BE2C (cell line): ENCODE data around the gene RANBP17.

Source experiments
- DNase-seq: peaks from one replicate; pipeline ENCODE4 v3.0.0-alpha.2; 2020
- H3K27me3 ChIP-seq: fragments of 250-450 bp; sonication (Bioruptor Pico); 2 replicates; pipeline ENCODE4 v1.5.1; 2020; ENCODE audit warnings: mild to moderate bottlenecking
- H3K36me3 ChIP-seq: fragments of 250-450 bp; sonication (Bioruptor Pico); 2 replicates; pipeline ENCODE4 v1.5.1; 2020; ENCODE audit warnings: mild to moderate bottlenecking
- H3K4me1 ChIP-seq: fragments of 250-450 bp; sonication (Bioruptor Pico); 2 replicates; pipeline ENCODE4 v1.5.1; 2020
- H3K4me3 ChIP-seq: 2 replicates; pipeline ENCODE4 v1.5.1; 2011; ENCODE audit warnings: low read depth, low read length
- H3K9me3 ChIP-seq: fragments of 250-450 bp; sonication (Bioruptor Pico); 2 replicates; pipeline ENCODE4 v1.5.1; 2020
- CTCF ChIP-seq: IDR thresholded peaks from 2 replicates; pipeline ENCODE4 v1.5.1; 2012; ENCODE audit warnings: mild to moderate bottlenecking, low read depth, low read length

Gene RANBP17

DNA sequence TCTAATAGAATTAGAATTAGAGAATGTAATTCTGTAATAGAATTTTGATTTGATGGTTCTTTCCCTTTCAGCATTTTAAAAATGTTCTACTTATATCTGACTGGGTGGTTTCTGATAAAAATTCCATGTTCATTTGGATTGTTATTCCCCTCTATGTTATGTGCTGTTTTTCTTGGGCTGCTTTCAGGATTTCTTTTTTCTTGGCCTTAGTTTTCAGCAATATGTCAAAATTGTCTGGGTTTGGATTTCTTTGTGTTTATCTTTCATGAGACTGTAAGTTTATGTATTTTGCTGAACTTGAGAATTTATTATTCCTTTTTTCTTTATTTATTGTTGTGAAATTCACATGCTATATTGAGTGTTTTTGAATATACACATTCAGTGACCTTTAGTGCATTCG, 189.1 kb downstream of the RANBP17 start:
- Histone ChIP-seq H3K9me3 (no peaks in the 10 kb centered on the region; the same call in 1 of the 2 replicates), H3K36me3 (peaks cover 3% of the 10 kb centered on the region; the same call in 1 of the 2 replicates), H3K4me3 (no peak overlapping the region), H3K27me3 (no peaks in the 10 kb centered on the region), H3K4me1 (no peaks in the 10 kb centered on the region)
- no peak for DNase-seq
- TF ChIP-seq CTCF: no peak

DNA sequence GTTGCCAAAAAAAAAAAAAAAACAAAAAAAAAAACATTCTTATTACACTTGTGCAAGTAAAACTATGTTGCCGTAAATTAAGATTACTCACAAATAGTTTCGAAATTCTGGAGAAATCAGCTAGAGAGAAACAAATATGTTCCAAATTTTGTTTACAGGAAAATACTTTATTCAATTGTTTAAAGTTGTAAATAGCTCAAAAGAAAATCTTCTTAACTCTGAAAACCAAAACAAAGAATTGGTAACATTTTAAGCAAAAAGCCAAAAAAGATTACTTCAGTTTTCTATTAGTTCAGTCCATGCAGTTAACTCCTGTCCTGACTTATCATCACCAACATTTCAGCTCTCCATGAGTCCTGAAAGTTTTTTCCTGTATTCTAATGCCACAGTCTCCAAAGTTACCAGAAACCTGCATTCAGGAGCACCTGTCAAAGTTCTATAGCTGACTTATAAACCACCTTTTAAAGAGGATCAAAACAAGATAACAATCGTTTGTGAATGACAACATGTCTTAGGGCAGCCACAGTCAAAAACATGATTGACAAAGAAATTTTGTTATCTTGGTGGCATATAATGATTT, 194.1 kb downstream of the RANBP17 start:
- no peak for DNase-seq
- H3K9me3 ChIP-seq: no peaks in the 10 kb centered on the region

DNA sequence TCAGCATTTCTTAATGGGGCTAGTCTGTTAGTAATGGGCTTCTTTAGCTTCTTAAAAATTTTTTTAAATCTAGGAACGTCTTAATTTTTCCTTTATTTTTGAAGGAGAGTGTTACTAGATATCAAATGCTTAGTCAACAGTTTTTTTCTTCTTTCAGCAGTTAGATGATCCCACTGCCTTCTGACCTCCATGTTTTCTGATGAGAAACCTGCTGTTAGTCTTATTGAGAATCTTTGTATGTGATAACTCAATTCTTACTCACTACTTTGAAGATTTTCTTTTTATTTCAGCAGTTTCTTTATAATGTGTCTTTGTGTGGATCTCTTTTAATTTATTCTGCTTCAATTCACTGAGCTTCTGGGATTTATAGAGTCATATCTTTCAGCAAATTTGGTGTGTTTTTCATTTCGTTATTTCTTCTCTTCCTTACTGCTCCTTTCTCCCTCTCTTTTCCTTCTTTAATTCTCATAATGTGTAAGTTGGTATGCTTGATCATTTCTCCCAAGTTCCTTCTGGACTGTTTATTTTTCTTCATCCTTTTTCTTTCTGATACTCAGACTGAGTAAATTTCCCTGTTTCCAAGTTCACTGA, 205.8 kb downstream of the RANBP17 start:
- no peak overlapping the region for H3K4me3 ChIP-seq
- no peaks in the 10 kb centered on the region for H3K9me3 ChIP-seq
- no peaks in the 10 kb centered on the region for H3K4me1 ChIP-seq
- no peaks in the 10 kb centered on the region for H3K27me3 ChIP-seq
- no peak for DNase-seq
- peaks cover 12% of the 10 kb centered on the region for H3K36me3 ChIP-seq
- no peak for TF ChIP-seq CTCF

More for the DNA sequence above, 194.1 kb downstream of the RANBP17 start:
- Histone ChIP-seq H3K4me1 (no peaks in the 10 kb centered on the region), H3K27me3 (no peaks in the 10 kb centered on the region), H3K36me3 (peaks cover 5% of the 10 kb centered on the region; the same call in 1 of the 2 replicates), H3K4me3 (no peak overlapping the region)
- no peak for TF ChIP-seq CTCF

DNA sequence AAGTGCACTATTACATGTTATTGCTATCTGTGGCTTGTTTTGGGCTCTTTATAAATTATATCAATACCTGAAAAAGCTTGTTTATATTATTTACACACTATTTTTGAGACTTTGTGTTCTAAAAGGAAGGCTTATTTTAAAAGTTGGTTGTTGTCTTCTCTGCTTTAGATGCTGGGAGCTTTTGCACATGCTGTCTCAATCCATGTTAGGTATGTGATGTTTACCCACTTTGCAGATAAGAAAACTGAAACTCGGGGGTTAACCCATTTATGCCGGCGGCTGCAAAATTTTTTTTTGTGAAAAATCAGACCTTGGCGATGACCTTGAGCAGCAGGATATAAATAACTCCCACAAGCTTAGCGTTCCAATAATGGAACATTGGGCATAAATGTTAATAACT, 212.9 kb downstream of the RANBP17 start:
- Histone ChIP-seq H3K27me3 (no peaks in the 10 kb centered on the region), H3K36me3 (peaks cover 17% of the 10 kb centered on the region), H3K4me1 (no peaks in the 10 kb centered on the region), H3K9me3 (no peaks in the 10 kb centered on the region), H3K4me3 (no peak overlapping the region)
- no peak for TF ChIP-seq CTCF
- no peak for DNase-seq

GRCh38 chr5:171080186-171080938, 218.5 kb downstream of the RANBP17 start:
- H3K36me3 ChIP-seq: peaks cover 16% of the 10 kb centered on the region
- peaks cover 4% of the 10 kb centered on the region; the same call in 1 of the 2 replicates for H3K4me1 ChIP-seq
- DNase-seq: no peak
- TF ChIP-seq CTCF: no peak
- H3K27me3 ChIP-seq: no peaks in the 10 kb centered on the region
- no peaks in the 10 kb centered on the region for H3K9me3 ChIP-seq
- H3K4me3 ChIP-seq: no peak overlapping the region

- peaks cover 12% of the 10 kb centered on the region for H3K36me3 ChIP-seq
- no peak overlapping the region for H3K4me3 ChIP-seq
- DNase-seq: no peak
- peaks cover 4% of the 10 kb centered on the region; the same call in 1 of the 2 replicates for H3K4me1 ChIP-seq
- no peaks in the 10 kb centered on the region for H3K9me3 ChIP-seq
- H3K27me3 ChIP-seq: no peaks in the 10 kb centered on the region
- no peak for TF ChIP-seq CTCF
Measured at GRCh38 chr5:171081319-171081718, 219.5 kb downstream of the RANBP17 start.
